GM08714 (cell line): ENCODE data around the gene IL19.
"Not testable (repeated sequence)": the region's sequence is repeated elsewhere in the genome, so short reads cannot be mapped to it uniquely, and the experiment has no call there.

Source experiments
- H3K4me3 ChIP-seq: fragments of 200-500 bp; sonication (Bioruptor generic); 2 replicates; pipeline ENCODE4 v1.5.1; 2014; ENCODE audit warnings: mild to moderate bottlenecking, low read length, inconsistent platforms
- ZNF274 ChIP-seq: IDR thresholded peaks from 2 replicates; pipeline ENCODE4 v1.6.1; 2012; ENCODE audit warnings: mild to moderate bottlenecking, low read depth, low read length

The IL19 gene

DNA sequence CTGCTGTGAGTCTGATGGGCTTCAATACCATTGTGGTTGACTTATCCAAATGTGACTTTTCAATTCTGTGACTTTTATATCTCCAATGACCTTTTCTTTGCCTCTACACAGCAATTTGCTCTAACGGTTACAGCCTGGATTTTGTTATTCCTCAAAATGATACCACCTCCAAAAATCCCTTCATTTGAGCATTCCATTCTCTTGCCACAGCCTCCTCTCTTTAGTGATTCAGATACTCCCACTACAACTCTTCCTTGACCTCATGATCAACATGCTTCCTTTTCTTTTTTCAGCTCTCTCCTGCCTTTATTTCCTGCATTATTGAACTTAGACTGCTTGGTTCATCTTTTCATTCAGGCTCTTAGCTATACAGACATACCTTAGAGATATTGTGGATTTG lies 16.6 kb upstream of the IL19 start:
- no peak overlapping the region for H3K4me3 ChIP-seq
- no peak for TF ChIP-seq ZNF274

DNA sequence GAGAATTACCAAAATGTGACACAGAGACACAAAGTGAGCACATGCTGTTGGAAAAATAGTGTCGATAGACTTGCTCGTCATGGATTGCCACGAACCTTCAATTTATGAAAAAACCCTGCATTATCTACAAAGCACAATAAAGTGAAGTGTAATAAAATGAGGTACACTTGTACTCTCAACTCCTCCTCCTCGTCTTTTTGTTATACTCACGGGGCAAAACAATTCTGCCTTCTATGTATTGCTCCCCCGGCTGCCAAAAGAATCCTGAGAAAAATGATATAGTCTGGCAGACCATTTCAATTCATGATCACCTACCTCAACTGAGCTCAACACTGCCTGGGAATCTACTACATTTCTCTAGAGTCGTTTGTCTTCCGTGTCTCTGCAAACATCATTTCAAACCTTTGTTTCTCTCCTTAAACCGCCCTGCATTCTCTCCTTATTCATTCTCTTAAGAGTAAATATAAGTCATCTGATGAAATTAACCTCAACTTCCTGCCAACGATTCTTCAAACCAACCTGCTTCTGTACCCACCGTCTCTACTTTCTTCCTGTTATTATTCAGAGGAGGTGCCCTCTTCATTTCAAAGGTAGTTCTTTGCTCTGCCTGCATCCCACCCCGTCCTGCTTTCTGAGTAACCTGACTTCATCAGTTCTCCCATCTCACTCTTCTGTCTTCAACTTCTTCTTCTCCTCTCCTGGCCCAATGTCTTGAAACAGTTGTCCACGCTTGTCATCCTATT lies 12.9 kb upstream of the IL19 start:
- H3K4me3 ChIP-seq, result no peak overlapping the region
- TF ChIP-seq ZNF274, result no peak

DNA sequence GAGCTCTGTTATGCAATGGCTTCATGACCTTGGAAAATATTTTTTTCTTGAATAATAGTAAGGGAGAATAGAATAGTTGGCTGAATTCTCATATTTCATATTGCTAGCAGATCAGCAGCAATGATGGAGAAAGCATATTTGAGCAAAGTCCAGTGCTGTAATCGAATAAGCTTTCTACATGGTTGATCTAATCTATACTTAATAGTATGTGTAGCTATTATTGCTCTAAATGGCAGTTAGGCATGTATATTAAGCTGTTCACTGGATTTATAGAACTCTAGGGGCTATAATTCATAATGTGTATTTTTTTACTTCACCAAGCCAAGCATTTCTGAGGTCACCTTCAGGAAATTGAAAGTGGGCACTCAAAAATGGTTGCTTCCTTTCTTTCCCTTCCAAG lies 10.0 kb upstream of the IL19 start:
- H3K4me3 ChIP-seq, result no peak overlapping the region
- no peak for TF ChIP-seq ZNF274

DNA sequence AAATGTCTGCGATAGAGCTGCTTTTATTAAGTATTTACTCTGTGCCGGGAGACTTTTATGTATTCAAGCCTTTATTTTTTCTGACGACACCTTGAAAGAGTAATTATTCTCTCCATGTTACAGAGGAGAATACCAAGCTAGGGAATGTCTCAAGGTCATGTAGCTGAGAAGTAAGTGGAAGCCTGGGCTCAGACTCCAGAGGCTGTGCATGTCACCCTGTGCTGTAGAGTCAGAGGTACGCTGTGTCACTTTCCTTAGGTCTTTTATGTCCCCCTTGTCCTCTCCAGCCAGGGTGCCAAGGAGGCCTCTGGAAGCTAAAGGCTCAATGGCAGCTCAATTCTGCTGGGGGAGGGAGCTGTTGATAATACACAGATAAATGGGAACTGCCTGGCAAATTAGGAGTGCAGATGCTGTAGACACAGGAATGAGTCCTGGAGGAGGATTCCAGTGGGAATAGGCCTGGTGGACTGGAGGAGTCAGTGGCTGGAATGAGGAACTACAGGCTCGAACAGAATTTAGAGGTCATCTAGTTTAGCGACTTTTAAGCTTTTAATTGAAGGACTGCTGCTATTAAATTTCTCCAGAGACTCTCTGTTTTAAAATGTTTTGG lies 9.3 kb upstream of the IL19 start:
- no peak for TF ChIP-seq ZNF274
- H3K4me3 ChIP-seq, result no peak overlapping the region

DNA sequence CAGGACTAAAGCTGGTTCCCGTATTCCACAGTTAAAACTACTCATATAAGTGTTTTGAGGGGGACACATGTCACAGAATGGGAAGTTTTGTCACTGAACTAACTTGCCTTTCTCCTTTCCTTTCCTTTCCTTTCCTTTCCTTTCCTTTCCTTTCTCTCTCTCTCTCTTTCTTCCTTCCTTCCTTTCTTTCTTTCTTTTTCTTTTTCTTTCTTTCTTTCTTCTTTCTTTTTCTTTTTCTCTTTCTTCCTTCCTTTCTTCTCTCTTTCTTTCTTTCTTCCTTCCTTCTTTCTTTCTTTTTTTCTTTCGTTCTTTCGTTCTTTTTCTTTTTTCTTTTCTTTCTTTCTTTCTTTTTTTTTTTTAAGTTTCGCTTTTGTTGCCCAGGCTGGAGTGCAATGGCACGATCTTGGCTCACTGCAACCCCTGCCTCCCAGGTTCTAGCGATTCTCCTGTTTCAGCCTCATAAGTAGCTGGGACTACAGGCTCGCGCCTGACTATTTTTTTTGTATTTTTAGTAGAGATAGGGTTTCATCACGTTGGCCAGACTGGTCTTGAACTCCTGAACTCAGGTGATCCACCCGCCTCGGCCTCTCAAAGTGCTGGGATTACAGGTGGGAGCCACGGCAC lies 7.7 kb upstream of the IL19 start:
- not testable (repeated sequence) for H3K4me3 ChIP-seq

DNA sequence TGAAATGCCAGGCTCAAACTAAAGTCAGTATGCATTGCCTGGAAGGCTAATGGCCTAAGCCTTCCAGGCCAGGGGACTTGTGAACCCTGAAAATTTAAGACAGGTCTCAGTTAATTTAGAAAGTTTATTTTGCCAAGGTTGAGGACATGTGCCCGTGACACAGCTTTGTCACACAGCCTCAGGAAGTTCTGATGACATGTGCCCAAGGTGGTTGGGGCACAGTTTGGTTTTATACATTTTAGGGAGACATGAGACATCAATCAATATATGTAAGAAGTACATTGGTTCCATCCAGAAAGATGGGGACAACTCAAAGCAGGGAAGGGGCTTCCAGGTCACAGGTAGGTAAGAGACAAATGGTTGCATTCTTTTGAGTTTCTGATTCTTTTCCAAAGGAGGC lies 4.8 kb upstream of the IL19 start:
- not testable (repeated sequence) for H3K4me3 ChIP-seq

DNA sequence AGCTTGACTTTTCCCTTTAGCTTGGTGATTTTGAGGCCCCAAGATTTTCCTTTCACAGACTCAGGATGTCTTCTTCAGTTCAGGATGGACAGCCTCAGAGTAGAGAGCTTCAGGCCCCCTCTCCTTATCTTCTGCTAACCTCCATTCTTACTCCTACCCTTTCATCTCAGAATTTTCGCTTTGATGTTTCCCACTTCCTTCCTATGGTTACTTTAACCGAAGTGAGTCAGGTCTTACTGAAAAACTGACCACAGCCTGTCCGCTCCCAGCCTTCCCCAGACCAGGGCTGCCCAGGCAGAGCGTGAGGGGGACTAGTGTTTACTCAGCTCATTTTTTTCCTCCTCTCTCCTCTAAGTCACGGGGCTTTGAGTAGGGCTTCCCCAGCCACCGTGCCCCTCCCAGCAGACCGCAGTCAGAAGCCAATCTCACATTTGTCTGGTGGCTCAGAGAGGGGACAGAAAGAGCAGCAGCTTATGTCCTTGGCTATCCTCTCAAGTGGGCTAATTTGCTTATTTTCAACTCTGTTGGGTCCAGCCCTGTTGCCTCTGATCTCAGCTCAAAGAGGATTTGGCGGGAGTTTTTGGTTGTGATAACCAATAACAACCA lies 4.2 kb upstream of the IL19 start:
- TF ChIP-seq ZNF274, result no peak
- no peak overlapping the region; the same call in 1 of the 2 replicates for H3K4me3 ChIP-seq

DNA sequence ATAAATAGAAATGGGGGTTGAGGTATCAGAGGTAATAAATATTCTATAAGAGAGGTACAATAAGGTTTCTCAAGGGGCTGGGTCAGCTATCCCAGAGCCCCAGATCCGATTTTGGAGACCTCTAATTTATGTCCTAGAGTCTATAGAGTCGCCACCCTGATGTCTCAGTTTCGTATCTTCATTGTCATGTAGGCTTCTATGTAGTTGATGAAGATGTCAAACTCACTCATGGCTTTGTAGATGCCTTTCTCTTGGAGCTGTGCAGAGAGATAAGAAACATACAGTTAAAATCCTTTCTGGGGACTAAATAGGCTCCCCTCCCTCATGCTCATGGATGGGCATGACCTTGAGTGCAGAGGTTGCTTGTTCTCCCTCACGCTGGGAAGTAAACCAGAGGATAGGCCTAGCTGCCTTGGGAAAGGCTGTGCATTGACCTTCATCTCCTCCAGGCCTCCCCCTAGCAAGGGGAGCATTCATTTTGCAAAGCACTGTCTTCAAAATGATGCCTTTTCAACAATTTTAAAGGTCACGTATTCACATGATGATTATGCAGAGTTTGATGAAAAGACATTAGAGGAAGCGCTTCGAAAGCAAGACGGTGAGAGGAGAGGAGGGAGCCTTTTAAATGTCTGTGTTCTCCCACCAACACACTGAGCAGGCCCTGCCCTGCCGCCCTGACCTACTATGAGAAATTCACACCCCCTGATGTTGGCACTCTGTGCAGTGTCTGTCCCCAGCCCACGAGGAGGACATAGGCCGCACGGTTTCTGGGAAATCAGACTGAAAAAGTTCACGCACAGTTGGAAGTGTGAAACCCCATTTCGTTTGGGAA lies 1.9 kb upstream of the IL19 start:
- no peak overlapping the region; the same call in 1 of the 2 replicates for H3K4me3 ChIP-seq
- no peak for TF ChIP-seq ZNF274

DNA sequence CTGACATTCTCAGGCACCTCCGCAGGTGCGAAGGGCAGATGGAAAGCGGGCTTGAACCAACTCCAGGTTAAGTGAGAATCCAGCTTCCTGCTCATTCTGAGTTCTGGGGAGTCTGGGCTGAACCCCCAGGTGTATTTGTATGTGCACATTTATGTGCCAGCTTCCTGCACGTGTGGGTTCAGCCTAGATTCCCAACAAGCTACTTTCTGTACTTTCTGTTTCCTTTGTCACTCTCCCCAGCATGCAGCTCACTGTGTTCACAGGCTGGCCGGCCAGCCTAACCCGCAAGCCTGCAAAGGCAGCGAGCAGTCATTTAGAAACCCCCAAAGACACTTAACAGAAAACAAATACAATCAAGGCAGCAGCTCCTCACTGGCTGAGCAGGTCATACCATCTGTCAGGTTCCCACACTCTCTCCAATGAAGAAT lies 1.3 kb upstream of the IL19 start:
- no peak for TF ChIP-seq ZNF274
- H3K4me3 ChIP-seq, result no peak overlapping the region; the same call in 1 of the 2 replicates

DNA sequence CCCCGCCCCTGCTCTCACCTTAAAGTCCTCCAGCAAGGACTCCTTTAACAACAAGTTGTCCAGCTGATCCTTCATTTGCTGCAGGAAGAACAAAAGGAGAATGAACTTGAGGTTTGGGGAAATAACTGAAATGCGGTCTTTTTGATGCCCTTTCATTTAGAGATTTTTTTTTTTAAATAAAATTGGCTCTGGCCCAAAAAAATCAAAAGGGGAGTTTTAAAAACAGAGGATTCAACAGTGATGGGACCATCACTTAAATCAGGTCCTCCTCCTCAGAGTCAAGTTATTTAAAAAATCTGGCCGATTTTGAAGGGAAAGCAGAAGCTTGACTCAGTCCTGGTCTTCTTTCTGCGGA lies 742 bp downstream of the IL19 start:
- peak overlapping the region; percentile 34; the same call in 1 of the 2 replicates for H3K4me3 ChIP-seq
- no peak for TF ChIP-seq ZNF274

DNA sequence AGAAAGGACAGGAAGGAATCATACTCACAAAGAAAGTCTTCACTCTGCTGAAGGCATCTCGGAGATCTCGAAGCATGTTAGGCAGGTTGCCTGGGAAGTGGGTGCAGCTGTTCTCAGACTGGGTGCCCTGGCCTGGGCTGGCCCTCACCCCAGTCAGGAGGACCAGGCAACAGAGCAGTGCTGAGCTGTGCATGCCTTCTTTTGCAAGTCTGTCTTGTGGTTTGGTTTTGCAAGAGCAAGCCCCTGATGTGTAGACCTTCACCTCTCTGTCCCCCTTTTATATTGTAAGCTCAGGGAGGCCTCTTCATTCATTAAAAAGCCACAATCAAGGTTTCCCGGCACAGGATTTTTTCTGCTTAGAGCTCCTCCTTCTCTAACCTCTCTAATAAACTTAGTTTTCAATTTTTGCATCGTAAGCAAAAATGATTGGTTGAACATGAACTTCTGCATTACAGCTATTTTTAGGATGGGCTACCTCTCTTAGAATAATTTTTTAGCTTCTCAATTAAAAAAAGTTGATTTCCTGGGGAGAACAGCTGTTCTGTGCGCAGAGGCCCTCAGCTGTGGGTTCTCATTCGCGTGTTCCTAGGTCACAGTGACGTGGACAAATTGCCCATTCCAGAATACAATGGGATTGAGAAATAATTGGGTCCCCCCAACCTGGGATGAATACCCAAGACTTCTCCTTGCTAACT lies 1.8 kb downstream of the IL19 start, which contains the start of gene IL10:
Gene IL10, minus strand, starts transcription at position 252 of the 695 bp plus-strand sequence. Its CDS starts 59 bp downstream, at position 193.
- TF ChIP-seq ZNF274, result no peak
- peak within 1 kb of the TSS; percentile 34; the same call in 1 of the 2 replicates for H3K4me3 ChIP-seq

DNA sequence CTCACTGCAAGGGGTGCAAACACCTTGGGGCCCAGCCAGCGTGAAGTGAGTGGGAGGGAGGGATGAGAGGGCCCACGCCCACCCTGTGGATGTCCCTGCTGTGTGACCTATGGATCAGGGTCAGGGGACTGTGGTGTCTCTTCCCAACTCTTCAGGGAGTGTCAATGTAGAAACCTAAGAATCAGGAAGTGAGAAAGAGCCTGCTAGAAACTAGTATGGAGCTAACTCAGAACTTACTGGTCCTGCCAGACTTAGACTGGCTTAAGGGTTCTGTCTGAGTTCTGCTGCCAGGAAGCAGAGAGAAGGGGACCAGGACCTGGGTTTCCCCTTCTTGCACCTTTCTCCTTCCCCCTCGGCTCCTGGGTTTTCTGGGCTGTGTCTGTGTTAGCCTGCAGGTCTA lies 3.5 kb downstream of the IL19 start:
- no peak for TF ChIP-seq ZNF274
- no peak overlapping the region; the same call in 1 of the 2 replicates for H3K4me3 ChIP-seq

DNA sequence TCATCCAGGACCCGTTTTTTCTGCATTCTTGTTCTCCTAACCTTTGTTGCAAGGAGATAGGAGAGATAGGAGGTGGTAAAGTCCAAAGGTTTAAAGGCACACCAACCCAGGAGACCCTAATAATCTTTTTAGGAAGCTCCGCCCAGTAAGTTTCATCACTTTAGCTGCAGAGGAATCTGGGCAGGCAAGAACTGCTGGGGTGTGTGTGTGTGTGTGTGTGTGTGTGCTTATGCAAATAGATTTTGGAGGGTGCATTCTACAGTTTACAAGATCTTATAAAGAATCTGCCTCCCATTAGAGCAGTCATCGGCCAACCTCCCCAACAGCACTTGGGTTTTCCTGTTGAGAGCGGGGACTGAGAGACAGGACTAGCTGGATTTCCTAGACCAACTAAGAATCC lies 5.7 kb downstream of the IL19 start:
- H3K4me3 ChIP-seq, result no peak overlapping the region
- no peak for TF ChIP-seq ZNF274
